Superior temporal gyrus (tissue), 1 donor: ENCODE data around the gene PAPLN.
"Not testable (repeated sequence)": the region's sequence is repeated elsewhere in the genome, so short reads cannot be mapped to it uniquely, and the experiment has no call there.

Experiments used
- DNase-seq: peaks from one replicate; pipeline ENCODE4 v3.0.0-alpha.2; 2016; ENCODE audit errors: extremely low spot score

PAPLN gene

GRCh38 chr14:73237219-73237785 is at the start of gene PAPLN:
Gene PAPLN, plus strand, starts transcription at chr14:73237506. Its CDS starts 2,273 bp downstream, at chr14:73239779.
- DNase-seq = no peak

GRCh38 chr14:73188501-73188911 is 48.8 kb upstream of the PAPLN start:
- no peak for DNase-seq

GRCh38 chr14:73189651-73190050 is 47.7 kb upstream of the PAPLN start:
- DNase-seq = no peak

GRCh38 chr14:73191441-73191840 is 45.9 kb upstream of the PAPLN start:
- DNase-seq = no peak

GRCh38 chr14:73194306-73194705 is 43.0 kb upstream of the PAPLN start:
- DNase-seq = not testable (repeated sequence)

- no peak for DNase-seq
Measured at GRCh38 chr14:73198253-73198652, 39.1 kb upstream of the PAPLN start.

GRCh38 chr14:73203527-73203926 is 33.8 kb upstream of the PAPLN start:
- no peak for DNase-seq

- DNase-seq = no peak
Measured at GRCh38 chr14:73207615-73208014, 29.7 kb upstream of the PAPLN start.

GRCh38 chr14:73208390-73208789 is 28.9 kb upstream of the PAPLN start:
- no peak for DNase-seq

GRCh38 chr14:73208846-73209245 is 28.5 kb upstream of the PAPLN start:
- no peak for DNase-seq

GRCh38 chr14:73209953-73210352 is 27.4 kb upstream of the PAPLN start:
- no peak for DNase-seq

- no peak for DNase-seq
Measured at GRCh38 chr14:73211251-73212040, 25.9 kb upstream of the PAPLN start.

- no peak for DNase-seq
Measured at GRCh38 chr14:73216030-73216429, 21.3 kb upstream of the PAPLN start.

GRCh38 chr14:73217411-73217810 is 19.9 kb upstream of the PAPLN start:
- DNase-seq = no peak

- no peak for DNase-seq
Measured at GRCh38 chr14:73220061-73220460, 17.2 kb upstream of the PAPLN start.

- no peak for DNase-seq
Measured at GRCh38 chr14:73220634-73221033, 16.7 kb upstream of the PAPLN start.

GRCh38 chr14:73221945-73222344 is 15.4 kb upstream of the PAPLN start:
- DNase-seq = no peak

- DNase-seq = peak; percentile 43
Measured at GRCh38 chr14:73223049-73223448, 14.3 kb upstream of the PAPLN start.

- DNase-seq = no peak
Measured at GRCh38 chr14:73225496-73225895, 11.8 kb upstream of the PAPLN start.

GRCh38 chr14:73227812-73228781 is 9.2 kb upstream of the PAPLN start:
- no peak for DNase-seq

GRCh38 chr14:73230051-73230450 is 7.3 kb upstream of the PAPLN start:
- DNase-seq = no peak
